Keratinocyte (primary cell): ENCODE measurements around the gene ZNF583. TPM values are rescaled to one million over a fixed set of nuclear protein-coding genes. Genes with fewer than 3 reads are reported as not detected.

ENCODE experiments used
- DNase-seq: peaks from one replicate; pipeline ENCODE4 v3.0.0-alpha.2; 2011; ENCODE audit warnings: low read depth, missing footprints, low spot score
- FAIRE-seq: peaks from 2 replicates; lab custom pipeline; 2011; peaks lifted over from hg19 to GRCh38; lab: Jason Lieb, UNC
- H2AFZ ChIP-seq: 2 replicates; pipeline ENCODE4 v1.6.0; 2012; ENCODE audit warnings: low read length, control low read depth, inconsistent platforms; ENCODE audit not compliant: control insufficient read depth
- H3K27ac ChIP-seq: 2 replicates; pipeline ENCODE4 v1.5.1; 2011; ENCODE audit warnings: low read length; ENCODE audit not compliant: control insufficient read depth, insufficient read depth
- H3K27me3 ChIP-seq: 3 replicates; pipeline ENCODE4 v1.6.0; 2011; ENCODE audit warnings: low read length; ENCODE audit not compliant: control insufficient read depth, insufficient read depth; ENCODE audit errors: extremely low read depth
- H3K36me3 ChIP-seq, 2 experiments: 2 replicates in 1 of 2; 3 replicates in 1 of 2; pipeline ENCODE4 v1.5.1; 2011; ENCODE audit warnings: low read length in 2 of 2, mild to moderate bottlenecking in 1 of 2; ENCODE audit not compliant: control insufficient read depth in 2 of 2, insufficient read depth in 2 of 2; ENCODE audit errors: extremely low read depth in 1 of 2
- H3K4me1 ChIP-seq: 3 replicates; pipeline ENCODE4 v1.5.1; 2011; ENCODE audit warnings: low read length; ENCODE audit not compliant: control insufficient read depth, insufficient read depth; ENCODE audit errors: extremely low read depth
- H3K4me2 ChIP-seq: 3 replicates; pipeline ENCODE4 v1.6.0; 2011; ENCODE audit warnings: low read depth, low read length; ENCODE audit not compliant: control insufficient read depth, insufficient read depth; ENCODE audit errors: extremely low read depth
- H3K4me3 ChIP-seq, 3 experiments: fragments of 200-600 bp in 1 of 3; sonication (generic) in 1 of 3; 2 replicates in 2 of 3; 3 replicates in 1 of 3; pipeline ENCODE4 v1.5.1; 2011 to 2016; ENCODE audit warnings: low read length in 3 of 3, mild to moderate bottlenecking in 3 of 3, control low read depth in 2 of 3, inconsistent platforms in 1 of 3, low read depth in 1 of 3, mixed read lengths in 1 of 3, mixed run types in 1 of 3, moderate library complexity in 1 of 3; ENCODE audit not compliant: control insufficient read depth in 2 of 3, insufficient read depth in 2 of 3; ENCODE audit errors: extremely low read depth in 1 of 3
- H3K79me2 ChIP-seq: 2 replicates; pipeline ENCODE4 v1.6.0; 2012; ENCODE audit warnings: low read length; ENCODE audit not compliant: control insufficient read depth, insufficient read depth
- H3K9ac ChIP-seq: 3 replicates; pipeline ENCODE4 v1.6.0; 2011; ENCODE audit warnings: low read length; ENCODE audit not compliant: control insufficient read depth, insufficient read depth; ENCODE audit errors: extremely low read depth
- H3K9me1 ChIP-seq: 3 replicates; pipeline ENCODE4 v1.6.0; 2011; ENCODE audit warnings: low read length; ENCODE audit not compliant: control insufficient read depth, insufficient read depth; ENCODE audit errors: extremely low read depth
- H3K9me3 ChIP-seq: 2 replicates; pipeline ENCODE4 v1.5.1; 2012; ENCODE audit warnings: low read depth, low read length; ENCODE audit not compliant: control insufficient read depth
- H4K20me1 ChIP-seq: 3 replicates; pipeline ENCODE4 v1.6.0; 2011; ENCODE audit warnings: low read length; ENCODE audit not compliant: control insufficient read depth, insufficient read depth; ENCODE audit errors: extremely low read depth
- EZH2 ChIP-seq: IDR thresholded peaks from one replicate; pipeline ENCODE4 v1.6.1; 2012; ENCODE audit warnings: inconsistent platforms, mild to moderate bottlenecking, low read length, moderate library complexity
- dilution Hi-C: fragments of 300-500 bp; cut with MboI; formaldehyde crosslinking; loops from one replicate; pipeline ENCODE4 v1.7.0; 2020; ENCODE audit warnings: low sequenced_read_pairs; ENCODE audit not compliant: extremely low pct_ligation_motif_present
- polyA plus RNA-seq, 5 experiments: library from polyadenylated mRNA; depleted of rRNA in 3 of 5; stranded (reverse) in 3 of 5; stranded (forward) in 1 of 5; unstranded in 1 of 5; fragments of >200 nt; gene quantifications; 1 replicate in 1 of 5; 2 replicates in 3 of 5; 3 replicates in 1 of 5; pipeline versions ENCODE4 v1.2.1 to v1.2.3, GENCODE V29; 2011 to 2012; ENCODE audit warnings: missing spikeins in 2 of 5, low read depth in 1 of 5, low replicate concordance in 1 of 5
- TF ChIP-seq, protein P1 (sequence below), 3 experiments: IDR thresholded peaks in 1 of 3; conservative IDR thresholded peaks in 1 of 3; optimal IDR thresholded peaks in 1 of 3; 2 replicates in 2 of 3; 3 replicates in 1 of 3; pipeline versions ENCODE3 to v1.5.1; 2011; ENCODE audit warnings: low read length in 3 of 3, mild to moderate bottlenecking in 3 of 3, moderate library complexity in 2 of 3, control low read depth in 1 of 3, inconsistent platforms in 1 of 3; ENCODE audit not compliant: insufficient read depth in 2 of 3; ENCODE audit errors: extremely low read depth in 1 of 3

Gene ZNF583
- polyA plus RNA-seq, 1 donor (not counting 4 experiments of a cell fraction or from before 2014, with no cell fraction given): 3.3 TPM

DNA sequence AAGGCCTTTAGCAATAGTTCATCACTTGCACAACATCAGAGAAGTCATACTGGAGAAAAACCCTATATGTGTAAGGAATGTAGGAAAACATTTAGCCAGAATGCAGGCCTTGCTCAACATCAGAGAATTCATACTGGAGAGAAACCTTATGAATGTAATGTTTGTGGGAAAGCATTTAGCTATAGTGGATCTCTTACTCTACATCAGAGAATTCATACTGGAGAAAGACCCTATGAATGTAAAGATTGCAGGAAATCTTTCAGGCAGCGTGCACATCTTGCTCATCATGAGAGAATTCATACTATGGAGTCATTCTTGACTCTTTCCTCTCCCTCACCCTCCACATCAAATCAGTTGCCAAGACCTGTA is 19.8 kb downstream of the ZNF583 start:
- dilution Hi-C loops: no loop called here
- no peak overlapping the region for H2AFZ ChIP-seq
- H3K9me1 ChIP-seq: no peaks in the 10 kb centered on the region
- no peaks in the 10 kb centered on the region for H3K27me3 ChIP-seq
- no peak overlapping the region for H3K4me3 ChIP-seq
- H3K4me1 ChIP-seq: no peaks in the 10 kb centered on the region
- H3K9me3 ChIP-seq: peaks cover 33% of the 10 kb centered on the region
- H3K9ac ChIP-seq: no peak overlapping the region
- no peak overlapping the region for H3K4me2 ChIP-seq
- no peaks in the 10 kb centered on the region for H3K79me2 ChIP-seq
- H4K20me1 ChIP-seq: no peaks in the 10 kb centered on the region
- DNase-seq (no peak), FAIRE-seq (no peak)
- no peak for TF ChIP-seq EZH2
- TF ChIP-seq, protein P1, sequence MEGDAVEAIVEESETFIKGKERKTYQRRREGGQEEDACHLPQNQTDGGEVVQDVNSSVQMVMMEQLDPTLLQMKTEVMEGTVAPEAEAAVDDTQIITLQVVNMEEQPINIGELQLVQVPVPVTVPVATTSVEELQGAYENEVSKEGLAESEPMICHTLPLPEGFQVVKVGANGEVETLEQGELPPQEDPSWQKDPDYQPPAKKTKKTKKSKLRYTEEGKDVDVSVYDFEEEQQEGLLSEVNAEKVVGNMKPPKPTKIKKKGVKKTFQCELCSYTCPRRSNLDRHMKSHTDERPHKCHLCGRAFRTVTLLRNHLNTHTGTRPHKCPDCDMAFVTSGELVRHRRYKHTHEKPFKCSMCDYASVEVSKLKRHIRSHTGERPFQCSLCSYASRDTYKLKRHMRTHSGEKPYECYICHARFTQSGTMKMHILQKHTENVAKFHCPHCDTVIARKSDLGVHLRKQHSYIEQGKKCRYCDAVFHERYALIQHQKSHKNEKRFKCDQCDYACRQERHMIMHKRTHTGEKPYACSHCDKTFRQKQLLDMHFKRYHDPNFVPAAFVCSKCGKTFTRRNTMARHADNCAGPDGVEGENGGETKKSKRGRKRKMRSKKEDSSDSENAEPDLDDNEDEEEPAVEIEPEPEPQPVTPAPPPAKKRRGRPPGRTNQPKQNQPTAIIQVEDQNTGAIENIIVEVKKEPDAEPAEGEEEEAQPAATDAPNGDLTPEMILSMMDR (optimal IDR thresholded peaks at IDR 0.05 in 1 of 3, IDR thresholded peaks at IDR 0.05 in 1 of 3, conservative IDR thresholded peaks at IDR 0.05 in 1 of 3; ENCODE audit: extremely low read depth in 1 of 3, insufficient read depth in 2 of 3, low read length in 3 of 3): no peak
- peaks cover 0 to 3% of the 10 kb centered on the region in 2 experiments for H3K36me3 ChIP-seq
- no peak overlapping the region for H3K27ac ChIP-seq

DNA sequence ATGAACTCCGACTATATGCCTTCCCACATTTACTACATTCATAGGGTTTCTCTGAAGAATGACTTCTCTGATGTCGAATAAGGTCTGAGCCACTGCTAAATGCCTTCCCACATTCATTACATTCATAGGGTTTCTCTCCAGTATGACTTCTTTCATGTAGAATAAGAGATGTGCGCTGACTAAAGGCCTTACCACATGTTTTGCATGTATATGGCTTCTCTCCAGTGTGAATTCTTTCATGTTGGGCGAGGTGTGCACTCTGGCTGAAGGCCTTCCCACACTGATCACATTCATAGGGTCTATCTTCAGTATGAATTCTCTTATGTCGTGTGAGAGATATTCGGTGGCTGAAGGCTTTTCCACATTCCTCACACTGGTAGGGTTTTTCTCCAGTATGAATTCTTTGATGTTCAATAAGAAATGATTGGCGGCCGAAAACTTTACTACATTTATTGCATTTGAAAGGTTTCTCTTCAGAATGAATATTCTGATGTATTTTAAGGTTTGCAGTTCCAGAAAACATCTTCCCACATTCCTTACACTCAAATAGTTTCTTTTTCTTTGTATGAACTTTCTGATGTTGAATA is 37.2 kb downstream of the ZNF583 start:
- Histone ChIP-seq H3K36me3 (no peaks in the 10 kb centered on the region), H3K79me2 (no peaks in the 10 kb centered on the region), H3K27ac (no peak overlapping the region), H3K9me3 (peaks cover 17% of the 10 kb centered on the region), H3K4me1 (no peaks in the 10 kb centered on the region), H3K4me3 (no peak overlapping the region), H3K9me1 (no peaks in the 10 kb centered on the region), H3K4me2 (no peak overlapping the region), H4K20me1 (no peaks in the 10 kb centered on the region), H2AFZ (no peak overlapping the region), H3K27me3 (no peaks in the 10 kb centered on the region), H3K9ac (no peak overlapping the region)
- no peak for TF ChIP-seq EZH2
- TF ChIP-seq, protein P1 (optimal IDR thresholded peaks at IDR 0.05 in 1 of 3, IDR thresholded peaks at IDR 0.05 in 1 of 3, conservative IDR thresholded peaks at IDR 0.05 in 1 of 3; ENCODE audit: extremely low read depth in 1 of 3, insufficient read depth in 2 of 3, low read length in 3 of 3): no peak
- dilution Hi-C loops: no loop called here
- FAIRE-seq: no peak
- DNase-seq: no peak
